ENCODE results near the gene FGFRL1.

The FGFRL1 gene

DNA sequence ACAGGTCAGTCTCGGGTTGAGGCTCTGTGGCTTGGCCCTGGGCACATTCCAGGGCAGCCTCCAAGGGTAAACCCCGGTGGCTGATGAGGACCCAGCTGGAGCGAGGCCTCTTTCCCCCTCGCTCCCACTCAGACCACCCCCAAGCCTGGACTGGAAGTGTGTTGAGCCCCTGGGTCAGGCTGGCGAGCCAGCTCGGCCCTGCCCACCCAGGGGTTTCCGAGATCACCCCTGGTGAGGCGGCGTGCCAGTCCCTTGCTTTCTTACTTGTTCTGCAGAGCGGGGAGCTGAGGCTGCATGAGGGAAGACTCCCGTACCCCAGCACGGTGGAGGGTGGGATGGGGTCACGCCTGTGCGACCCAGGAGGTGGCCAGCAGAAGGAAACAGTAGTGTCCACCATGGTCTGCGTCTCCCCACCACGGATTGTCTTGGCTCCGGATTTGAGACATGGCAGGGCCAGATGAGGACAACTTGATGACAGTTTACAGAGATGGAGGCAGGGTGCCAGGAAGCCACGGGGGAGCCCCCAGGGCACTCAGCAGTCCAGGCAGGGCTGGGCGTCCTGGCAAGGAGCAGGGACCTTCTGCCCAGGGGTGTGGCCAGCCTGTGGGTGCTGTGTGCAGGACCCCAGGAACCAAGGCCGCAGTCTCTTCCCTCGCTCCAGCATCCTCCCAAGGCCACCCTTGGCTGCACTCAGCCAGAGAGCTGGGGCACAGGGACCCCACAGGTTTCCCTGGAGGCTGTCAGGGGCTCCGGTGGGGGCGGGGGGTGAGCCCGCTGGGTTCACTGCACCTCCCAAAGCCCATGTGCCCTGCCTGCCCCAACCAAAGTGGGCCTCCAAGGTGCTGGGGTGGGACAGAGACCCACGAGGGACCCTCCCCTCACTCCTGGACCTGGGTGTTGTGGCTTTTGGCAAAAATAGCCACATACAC is 6.6 kb upstream of the FGFRL1 start:
- FAIRE-seq: no peak
- DNase-seq (ENCODE audit: insufficient read length, low spot score): no peak

DNA sequence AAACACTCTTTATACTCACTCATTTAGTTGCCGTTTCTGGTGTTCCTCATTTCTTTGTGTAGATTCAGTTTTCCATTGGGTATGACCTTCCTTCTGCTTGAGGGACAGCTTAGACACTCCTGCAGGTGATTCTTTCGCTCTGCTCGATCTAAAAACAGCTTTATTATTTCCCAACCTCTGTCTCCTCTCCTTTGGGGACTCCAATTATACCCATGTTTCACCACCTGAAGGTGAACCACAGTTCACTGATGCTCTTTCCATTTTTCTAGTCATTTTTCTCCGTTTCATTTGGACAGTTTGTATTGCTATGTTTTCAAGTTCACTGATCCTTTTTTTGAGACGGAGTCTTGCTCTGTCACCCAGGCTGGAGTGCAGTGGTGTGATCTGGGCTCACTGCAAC is 4.6 kb upstream of the FGFRL1 start:
- FAIRE-seq: no peak
- DNase-seq (ENCODE audit: insufficient read length, low spot score): no peak

DNA sequence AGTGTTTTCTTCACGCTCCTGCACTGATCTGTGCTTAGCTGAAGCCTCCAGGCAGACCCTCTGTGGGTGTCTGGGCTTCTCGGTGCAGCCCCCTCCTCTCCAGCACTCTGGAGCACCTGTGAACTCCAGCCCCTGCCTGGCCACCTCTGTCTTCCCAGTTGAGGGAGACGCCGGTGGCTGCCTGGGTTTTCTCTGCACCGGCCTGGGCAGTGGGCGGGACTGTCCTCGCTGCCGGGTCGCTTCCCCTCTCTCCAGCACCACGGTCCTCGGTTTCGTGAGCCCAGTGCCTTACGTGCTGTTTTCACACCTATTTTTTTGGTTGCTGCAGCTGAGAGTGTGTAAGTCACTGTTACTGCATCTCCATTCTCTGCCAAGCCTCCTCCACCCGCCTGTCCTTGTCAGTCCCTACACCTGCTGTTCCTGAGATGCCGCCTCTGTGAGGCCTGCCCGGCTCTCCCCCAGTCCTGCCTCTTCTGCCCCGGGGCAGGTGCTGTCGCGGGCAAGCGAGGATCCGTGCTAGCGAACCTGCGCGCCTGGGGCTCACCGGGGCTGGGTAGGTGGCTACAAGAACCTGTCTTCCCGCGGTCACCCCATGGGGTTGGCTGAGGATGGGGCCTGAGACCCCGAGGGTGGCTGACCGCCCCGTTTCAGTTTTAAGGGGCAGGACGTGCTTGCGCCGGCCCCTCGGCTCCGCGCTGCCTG is 2.4 kb upstream of the FGFRL1 start:
- FAIRE-seq (no peak), DNase-seq (ENCODE audit: insufficient read length, low spot score) (no peak)

DNA sequence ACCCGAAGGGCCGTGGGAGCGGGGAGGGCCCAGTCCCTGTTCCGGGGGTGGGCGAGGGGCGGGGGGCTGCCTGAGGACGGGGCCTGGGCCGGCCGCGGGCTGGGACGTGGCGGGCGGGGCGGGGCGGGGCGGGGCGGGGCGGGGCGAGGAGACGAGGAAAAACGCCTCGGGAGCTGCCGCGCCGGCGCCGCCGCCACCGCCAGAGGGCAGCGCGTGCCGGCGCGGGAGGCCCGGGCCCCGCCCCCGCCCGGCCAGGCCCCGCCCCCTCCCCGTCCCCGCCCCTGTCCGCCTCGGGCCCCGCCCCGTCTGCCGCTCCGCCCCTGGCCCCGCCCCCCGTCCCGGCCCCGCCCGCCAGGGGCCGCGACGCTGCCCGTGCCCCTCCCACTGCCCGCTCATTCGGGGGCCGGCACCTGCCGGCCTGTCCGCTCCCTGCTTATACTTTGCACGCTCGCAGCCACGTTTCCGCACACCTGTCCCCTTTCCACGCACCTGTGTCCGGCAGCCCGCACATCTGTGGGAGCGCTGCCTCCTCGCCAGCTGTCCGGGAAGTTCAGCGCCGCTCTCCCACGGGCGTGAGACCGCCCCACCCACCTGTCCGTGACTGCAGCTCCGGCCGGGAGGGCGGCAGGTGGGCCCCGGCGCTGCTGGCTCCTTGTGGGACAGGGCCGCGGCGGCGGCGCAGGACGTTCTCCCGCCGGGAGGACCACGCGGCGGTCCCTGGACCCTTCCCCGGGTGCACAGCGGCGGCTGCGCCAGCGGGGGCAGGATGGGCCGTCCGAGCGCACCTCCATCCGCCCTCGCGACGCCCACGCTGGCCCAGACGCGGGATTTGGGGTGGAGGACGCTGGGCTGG is 1.7 kb upstream of the FGFRL1 start:
- no peak for FAIRE-seq
- DNase-seq (ENCODE audit: insufficient read length, low spot score): peak; percentile 70

DNA sequence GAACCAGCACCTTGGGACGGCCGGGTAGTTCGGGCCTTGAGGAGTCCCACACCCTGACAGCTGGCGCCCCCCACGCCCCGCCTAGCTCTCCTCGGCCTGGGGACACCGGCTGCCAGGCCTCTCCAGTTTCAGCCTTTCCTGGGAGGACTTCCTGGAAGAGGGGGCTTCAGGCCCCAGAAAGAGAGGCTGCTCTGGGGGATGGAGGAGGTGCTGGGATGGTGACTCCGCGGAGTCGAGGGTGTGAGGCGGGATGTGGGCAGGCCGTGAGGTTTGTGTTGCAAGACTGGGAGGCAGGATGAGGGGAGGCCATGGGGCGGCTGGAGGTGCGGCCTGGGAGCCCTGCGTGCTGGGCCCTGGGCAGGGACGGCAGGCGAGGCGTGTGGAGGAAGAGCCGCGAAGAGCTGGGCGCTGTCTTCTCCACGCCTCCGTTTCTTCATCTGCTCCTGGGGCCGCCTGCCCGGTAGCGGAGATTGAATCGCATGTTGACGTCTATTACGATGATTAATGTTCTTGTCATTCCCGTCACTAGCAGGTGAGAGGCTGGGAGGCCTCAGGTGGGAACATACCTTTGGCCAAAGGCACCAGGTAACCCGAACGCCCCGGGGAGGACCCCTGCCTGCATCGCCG is 918 bp upstream of the FGFRL1 start:
- DNase-seq (ENCODE audit: insufficient read length, low spot score): no peak
- FAIRE-seq: no peak

DNA sequence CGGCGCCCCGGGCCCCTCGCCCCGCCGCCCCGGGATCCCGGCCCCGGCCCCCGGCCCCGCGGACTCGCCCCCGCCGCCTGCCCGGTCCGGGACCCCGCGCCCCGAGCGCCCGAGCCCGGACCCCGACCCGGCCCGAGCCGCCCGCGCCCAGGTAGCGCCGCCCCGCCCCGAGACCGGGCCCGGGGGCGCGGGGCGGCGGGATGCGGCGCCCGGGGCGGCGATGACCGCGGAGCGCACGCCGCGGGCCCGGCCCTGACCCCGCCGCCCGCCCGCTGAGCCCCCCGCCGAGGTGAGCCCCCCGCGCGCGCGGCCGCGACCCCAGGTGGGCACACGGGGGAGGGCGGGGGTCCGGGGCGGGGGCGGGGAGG is 224 bp downstream of the FGFRL1 start:
- DNase-seq (ENCODE audit: insufficient read length, low spot score) (no peak), FAIRE-seq (no peak)

DNA sequence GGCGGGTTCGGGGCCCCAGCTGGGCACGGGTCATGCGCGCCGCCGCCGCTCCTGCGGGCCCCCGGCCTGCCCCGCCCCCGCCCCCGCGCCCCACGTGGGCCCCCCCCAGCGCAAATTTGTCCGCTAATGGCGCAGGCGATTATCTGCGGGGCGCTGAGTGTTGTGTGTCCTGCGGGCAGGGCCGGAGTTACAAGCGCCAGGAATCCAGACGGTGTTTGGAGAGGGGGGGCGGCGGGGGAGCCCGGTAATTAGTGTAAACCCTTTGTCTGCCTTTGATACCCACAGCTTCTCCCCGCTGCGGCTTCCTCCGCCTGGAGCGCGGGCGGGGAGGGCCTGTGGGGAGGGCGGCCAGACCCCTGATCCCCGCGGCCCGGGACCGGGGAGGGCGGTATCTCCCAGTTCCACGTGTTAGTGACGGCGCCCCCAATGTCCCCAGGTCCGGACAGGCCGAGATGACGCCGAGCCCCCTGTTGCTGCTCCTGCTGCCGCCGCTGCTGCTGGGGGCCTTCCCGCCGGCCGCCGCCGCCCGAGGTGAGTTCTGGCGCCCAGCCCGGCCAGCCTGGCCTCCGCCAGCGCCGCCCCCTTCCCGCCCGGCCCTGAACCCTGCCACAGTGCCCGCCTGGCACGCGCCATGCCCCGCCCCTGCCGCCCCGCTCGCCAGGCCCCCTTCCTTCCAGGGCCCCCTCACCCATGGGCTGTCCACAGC is 761 bp downstream of the FGFRL1 start:
- DNase-seq (ENCODE audit: insufficient read length, low spot score) (no peak), FAIRE-seq (no peak)

DNA sequence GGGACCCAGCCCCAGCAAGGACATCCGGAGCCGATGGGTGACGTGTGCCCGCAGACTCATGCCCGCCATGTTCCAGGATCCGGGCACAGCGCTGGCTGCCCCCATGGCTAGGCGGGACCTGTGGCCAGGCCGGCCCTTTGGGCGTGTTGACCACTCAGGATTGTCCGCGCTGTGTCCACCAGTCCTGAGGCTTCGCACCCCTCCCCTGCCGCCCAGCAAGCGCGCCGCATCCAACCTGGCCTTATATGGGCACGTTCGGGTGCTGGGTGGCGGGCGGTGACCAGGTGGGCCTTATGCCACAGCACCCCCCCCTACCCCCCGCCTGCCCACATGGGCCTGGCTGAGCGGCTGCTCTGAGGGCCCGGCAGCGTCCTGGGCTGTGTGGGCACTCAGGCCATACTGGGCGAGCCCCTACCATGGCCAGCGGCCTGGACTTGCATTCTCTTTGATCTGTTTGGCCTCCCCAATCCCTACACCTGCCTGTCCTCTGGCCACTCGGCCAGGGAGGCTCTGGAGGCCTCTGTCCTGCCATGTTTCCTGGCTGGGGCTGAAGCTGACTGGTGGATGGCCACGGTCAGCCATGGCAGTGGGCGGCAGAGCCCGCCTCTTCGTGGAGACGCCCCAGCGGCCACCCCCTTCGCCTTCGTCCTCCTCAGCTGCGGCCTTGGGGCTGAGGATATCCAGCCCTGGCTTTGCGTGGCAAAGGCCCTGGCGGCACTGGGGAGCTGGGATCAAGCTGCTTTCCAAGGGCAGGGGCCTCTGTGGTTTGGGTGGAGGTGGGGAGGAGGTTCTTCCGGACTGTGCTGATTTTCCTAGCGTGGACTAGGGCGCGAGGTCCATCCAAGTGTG is 2.0 kb downstream of the FGFRL1 start:
- no peak for FAIRE-seq
- DNase-seq (ENCODE audit: insufficient read length, low spot score): no peak

DNA sequence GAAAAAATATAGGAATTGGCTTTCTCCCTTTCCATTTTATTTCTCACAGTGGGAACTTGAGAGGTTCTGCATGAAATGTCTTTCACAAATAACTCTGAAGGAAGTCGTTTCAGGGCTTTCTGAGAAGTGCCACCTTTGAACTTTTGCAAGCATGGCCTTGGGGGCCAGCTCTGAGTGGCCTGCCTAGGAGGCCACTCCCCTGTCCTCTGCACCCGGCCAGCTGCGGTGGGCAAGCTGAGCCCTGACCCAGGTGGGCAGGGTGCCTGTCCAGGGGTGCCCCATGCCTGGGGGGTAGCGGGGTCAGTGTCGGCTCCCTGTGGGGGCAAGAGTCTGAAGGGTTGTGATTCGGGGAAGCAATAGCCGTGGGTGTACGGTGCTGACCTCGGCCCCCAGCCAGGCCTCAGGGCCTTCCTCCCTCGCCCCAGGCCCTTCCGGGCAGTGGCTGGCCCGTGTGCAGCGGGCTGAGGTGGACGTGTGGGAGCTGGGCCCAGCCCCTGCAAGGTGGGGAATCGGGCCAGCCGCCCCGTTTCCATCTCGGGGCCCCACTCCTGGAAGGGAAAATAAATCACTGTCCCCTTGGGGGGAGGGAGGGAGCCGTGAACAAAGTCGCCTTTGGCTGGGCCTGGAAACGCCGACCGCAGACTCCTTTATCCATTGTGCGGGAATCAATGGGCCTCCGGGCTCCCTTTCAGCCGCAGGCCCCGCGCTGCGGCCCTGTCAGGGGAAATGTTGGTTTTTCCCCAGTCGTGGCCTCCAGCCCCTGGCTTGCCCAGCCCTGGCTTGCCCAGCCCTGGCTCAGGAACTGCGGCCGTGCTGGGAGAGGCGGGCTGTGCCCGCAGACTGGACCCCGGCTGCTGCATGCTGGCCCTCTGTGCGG is 3.1 kb downstream of the FGFRL1 start:
- FAIRE-seq (no peak), DNase-seq (ENCODE audit: insufficient read length, low spot score) (no peak)

DNA sequence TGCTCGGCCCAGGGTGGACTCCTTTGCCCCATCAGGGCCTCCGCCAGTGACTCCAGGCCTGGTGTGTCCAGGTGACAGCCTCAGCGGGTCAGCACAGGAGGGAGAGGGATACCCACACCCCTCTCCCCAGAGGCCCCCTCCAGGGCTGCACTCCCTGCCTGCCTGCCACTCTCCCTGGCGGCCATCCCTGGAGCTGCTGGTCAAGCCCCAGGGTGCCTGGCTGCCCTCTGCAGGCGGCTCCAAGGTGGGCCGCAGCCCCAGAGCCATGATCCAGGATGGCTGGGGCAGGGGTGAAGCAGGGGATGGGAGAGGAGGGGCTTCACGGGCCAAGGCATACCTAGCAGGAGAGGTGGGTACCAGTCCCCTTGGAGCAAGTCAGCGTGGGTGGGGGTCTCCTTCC is 3.8 kb downstream of the FGFRL1 start:
- FAIRE-seq (no peak), DNase-seq (ENCODE audit: insufficient read length, low spot score) (no peak)

DNA sequence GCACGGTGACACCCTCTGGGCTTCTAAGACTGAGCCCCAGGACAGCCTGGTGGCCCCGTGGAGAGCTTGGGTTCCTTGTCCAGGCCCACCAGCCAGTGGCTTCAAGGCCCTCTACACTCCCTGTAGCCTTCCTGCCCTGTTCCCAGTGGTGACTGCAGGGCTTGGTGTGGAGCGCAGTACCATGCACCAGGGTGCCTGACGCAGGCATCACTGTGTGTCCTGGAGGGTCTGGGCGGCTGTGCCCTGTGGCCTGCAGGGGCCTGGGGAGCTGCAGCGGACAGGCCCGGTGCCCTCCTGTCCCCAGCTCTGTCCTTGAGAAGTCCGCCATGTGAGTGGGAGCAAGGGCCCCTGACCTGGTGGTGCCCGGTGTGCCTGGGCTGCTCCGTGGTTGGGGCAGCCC is 4.3 kb downstream of the FGFRL1 start:
- FAIRE-seq: no peak

DNA sequence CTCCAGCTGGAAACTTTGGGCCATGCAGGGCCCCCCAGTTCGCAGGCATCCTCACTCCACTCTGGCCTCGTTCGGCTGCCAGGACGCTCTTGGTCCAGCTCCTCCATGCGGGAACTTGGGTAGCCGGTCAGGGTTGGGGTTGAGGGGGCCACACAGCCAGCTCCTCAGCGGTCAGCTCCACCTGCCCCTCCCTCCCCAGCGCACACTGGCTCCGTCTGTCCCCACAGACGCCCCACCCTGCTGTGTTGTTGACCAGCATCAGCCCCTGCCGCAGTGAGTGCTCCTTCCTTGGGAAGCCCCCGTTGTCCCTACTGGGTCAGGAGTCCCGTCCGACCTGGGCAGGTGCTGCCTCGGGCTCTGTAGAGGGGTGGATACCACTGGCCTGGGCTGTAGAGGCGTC is 5.8 kb downstream of the FGFRL1 start:
- no peak for FAIRE-seq
- DNase-seq (ENCODE audit: insufficient read length, low spot score): no peak

More for the DNA sequence above, 4.3 kb downstream of the FGFRL1 start:
- DNase-seq (ENCODE audit: insufficient read length, low spot score): no peak

DNA sequence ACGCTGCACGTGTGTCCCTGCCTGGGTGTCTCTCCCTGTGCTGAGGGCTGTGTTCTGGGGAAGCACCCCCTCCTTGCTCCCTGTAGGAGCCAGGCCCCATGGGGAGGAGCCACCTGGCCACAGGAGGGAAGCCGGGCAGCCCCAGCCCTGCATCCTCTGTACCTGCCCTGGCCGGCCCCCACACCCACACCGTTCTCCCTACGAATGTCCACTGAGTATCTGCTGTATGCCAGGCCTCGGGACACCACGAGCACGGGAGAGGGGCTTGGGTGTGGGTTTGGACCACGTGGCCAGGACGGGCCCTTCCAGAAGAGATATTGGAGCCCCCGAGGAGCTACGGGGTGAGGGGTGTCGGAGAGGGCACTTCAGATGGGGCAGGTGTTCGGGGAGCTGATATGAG is 6.3 kb downstream of the FGFRL1 start:
- no peak for DNase-seq (ENCODE audit: insufficient read length, low spot score)
- peak; percentile 16 for FAIRE-seq

DNA sequence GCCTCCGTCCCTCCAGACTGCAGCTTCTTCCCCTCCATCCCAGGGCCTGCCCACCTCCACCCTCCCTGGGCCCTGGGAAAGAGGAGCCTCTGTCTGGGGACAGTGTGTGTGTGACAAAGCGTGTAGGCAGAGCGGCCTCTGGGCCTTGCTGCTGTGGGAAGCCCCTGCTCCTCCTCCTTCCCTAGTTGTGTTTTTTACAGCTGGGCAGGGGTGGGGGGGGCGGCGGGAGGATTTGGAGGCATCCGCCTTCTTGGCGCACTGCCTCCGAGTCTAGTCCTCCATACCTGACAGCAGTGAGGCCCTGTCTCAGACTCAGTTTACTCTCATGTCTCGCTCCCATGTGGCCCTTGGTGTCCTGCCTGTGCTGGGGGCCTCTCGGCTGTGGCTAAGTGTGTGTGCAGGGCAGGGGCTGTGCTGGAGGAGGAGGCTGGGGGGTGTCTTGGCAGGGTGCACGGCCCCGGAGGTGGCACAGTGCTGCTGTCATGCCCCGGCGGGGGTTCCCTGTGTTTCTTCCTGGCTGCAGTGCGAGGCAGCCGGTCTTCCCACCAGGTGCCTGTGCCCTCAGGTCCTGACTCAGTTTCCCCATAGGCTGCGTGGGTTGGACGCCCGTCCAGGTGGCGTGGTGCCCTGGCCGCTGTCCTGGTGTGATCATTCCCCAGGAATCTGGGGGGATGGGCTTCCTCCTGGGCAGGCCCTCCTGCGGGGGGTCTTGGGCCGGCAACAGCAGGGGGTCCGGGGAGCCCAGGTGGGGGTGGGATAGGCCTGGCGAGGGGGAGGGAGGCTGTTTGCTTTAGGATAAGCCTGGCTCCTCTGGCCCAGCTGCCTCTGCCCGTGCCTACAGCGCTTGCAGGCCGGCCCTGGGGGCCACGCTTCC is 7.0 kb downstream of the FGFRL1 start:
- DNase-seq (ENCODE audit: insufficient read length, low spot score) (no peak), FAIRE-seq (no peak)

DNA sequence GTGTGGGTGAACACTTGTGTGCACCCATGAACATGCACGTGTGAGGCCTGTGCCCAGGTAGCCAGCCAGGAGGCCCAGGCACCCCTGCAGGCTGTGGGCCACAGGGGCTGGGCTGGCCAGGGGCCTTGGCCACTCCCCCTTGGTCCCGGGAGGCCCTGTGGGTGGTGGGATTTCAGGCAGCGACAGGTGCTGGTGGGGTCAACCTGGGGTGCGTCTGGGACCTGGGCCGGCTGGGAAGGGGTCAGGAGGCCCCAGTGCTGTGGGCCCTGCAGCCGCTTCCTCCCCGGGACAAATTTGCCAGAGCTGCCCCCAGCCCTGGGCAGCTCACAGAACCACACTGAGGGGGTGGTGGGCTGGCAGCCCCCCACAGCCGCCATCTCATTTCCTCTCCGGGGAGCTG is 7.9 kb downstream of the FGFRL1 start:
- no peak for FAIRE-seq
- DNase-seq (ENCODE audit: insufficient read length, low spot score): no peak

DNA sequence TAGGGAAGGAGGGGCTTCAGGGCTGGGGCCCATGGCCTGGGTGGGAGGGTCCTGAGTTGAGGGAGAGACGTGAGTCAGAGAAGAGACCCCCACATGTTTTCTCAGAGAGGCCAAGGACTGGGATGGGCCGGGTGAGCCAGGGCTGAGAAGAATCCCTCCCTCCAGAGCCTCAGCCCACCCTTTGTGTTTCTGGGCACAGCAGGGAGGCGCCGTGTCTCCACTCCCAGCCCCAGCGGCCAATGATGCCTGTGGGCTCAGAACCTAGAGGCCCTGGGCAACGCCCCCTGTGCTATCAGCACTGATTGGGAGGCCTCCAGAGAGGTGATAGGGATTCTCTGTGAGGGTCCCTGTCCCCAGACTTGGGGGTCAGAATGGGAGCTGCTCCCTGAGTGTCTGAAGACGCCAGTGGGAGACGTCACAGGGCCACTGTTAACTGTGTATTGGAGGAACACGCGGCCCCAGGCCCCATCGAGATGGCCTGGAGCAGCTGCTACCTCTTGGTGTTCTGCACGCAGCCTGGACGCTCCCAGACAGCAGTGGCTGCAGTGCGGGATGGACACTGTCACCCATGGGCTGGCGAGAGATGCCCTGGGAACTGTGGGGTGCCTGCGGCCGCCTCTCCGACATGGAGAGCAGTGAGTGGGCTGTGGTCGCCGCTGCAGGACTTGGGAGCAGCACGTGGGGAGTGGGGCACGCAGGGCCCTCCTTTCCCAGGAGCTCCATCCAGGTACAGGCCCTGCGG is 8.5 kb downstream of the FGFRL1 start:
- FAIRE-seq (no peak), DNase-seq (ENCODE audit: insufficient read length, low spot score) (no peak)
